Measurements from ENCODE around the gene RNF41.

RNF41 gene

DNA sequence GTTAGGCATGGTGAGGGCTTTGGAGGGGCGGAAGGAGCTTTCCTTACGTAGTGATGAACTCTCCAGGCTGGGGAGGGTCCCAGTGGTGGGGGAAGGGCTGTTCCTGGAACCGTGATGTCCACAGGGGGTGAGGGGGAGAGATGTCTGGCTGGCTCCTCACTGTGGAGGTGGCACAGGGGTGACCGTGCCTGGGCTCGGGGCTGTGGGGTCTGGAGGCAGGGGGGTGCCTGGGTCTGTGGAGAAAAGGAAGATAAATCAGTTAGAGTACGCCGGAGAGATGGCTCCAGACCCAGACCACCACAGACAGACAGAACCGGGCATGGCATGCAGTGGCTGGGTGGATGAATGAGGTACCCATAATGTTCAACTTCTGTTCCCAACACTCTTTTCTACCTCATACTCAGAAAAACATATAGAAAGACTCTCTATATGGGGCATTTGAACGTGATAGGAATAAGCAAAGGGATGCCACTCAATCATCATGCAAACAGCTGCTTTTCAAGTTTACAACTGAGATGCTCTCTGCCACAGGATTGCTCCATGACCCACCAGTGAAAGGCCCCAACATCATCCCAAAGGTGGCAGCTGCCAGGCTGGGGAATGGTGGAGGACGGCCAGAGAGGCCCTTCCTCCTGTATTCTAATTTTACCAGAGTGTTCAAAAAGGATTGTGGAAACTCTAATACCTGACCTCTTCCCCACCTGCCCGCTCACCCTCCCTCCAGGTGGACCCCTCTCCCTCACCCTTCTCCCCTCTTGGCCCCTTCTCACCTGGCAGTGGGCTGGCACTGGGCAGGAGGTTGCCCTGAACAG, 58.0 kb downstream of the RNF41 start:
- no peak overlapping the region for H3K27ac ChIP-seq
- no peak for TF ChIP-seq CTCF (conservative IDR thresholded peaks at IDR 0.05)

DNA sequence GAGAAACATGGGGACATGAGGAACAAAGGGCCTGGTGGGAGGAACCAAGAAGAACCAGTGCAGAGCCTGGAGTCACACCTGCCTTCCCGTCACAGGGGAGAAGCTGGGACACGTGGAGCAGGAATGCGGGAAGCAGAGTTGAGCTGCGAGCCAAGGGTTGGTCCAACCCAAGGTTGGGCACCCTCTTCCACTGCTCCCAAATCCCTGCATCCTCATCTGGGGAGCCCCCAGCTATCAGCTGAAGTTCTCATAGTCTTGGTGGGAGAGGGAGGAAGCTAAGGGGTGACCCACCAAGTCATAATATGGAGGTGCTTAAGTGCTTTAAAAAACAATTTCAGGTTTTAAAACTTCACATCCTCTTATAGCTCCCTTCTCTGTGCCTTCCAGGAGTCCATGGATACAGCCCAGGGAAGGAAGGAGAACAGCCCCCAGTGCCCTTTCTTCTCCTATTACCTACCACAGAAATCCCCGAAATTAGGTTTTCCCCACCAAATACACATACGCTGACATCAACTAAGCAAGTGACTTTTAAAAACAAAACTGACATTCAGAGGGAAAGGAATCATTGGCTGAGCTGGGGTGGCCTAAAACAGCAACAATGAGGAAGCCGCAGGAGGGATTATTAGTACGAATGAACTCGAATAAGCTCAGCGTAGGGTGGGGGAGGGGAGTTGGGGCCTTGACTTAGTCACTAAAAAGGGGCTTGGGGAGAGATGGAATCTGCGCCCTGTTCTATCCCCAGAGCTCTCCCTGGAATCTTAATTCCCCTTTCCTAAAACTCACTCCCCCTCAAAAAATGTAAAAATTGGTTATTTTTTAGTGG, 59.0 kb downstream of the RNF41 start:
- no peak overlapping the region for H3K27ac ChIP-seq
- no peak for TF ChIP-seq CTCF (conservative IDR thresholded peaks at IDR 0.05)

- peak overlapping the region; percentile 94; the same call in 1 of the 2 replicates for H3K27ac ChIP-seq
These were observed 59.9 kb downstream of the RNF41 start for GRCh38 chr12:56161690-56162351.

GRCh38 chr12:56160894-56161689, 60.6 kb downstream of the RNF41 start:
- TF ChIP-seq CTCF (conservative IDR thresholded peaks at IDR 0.05): no peak
- H3K27ac ChIP-seq: peak overlapping the region; percentile 94; the same call in 1 of the 2 replicates

More at GRCh38 chr12:56161690-56162351, 59.9 kb downstream of the RNF41 start:
- no peak for TF ChIP-seq CTCF (conservative IDR thresholded peaks at IDR 0.05)

DNA sequence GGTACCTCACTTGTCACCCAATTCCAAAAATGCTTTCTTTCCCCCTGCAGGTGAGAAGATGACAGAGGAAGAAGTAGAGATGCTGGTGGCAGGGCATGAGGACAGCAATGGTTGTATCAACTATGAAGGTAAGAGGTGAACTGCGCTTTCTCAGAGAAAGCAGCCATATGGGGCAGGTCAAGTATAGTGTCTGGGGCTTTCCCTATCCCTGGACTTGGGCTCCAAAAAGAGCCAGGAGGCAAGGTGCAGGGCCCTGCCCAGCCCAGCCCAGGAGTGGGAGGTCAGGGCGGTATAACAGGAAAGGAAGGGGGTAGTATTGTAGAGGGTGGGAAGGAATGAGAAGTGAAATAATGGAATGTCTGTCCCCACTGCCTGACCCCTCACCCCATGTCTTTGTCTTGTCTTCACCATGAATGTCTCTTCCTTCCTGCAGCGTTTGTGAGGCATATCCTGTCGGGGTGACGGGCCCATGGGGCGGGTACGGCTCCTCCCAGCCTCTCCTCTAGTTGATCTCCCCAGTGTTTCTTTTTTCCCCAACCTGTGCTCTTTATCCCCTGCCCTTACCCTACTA, 61.4 kb downstream of the RNF41 start:
- TF ChIP-seq CTCF (conservative IDR thresholded peaks at IDR 0.05): no peak
- peak overlapping the region; percentile 94 for H3K27ac ChIP-seq

- TF ChIP-seq CTCF (conservative IDR thresholded peaks at IDR 0.05): no peak
- peak overlapping the region; percentile 94 for H3K27ac ChIP-seq
These were observed 62.1 kb downstream of the RNF41 start for GRCh38 chr12:56159482-56160192.
